HEK293 (cell line): Measurements from ENCODE around the gene CCDC175.

ENCODE experiments used
- FEZF1 ChIP-seq: fragments of 450-650 bp; formaldehyde crosslinking; IDR thresholded peaks from 2 replicates; pipeline ENCODE4 v1.5.1; 2016; ENCODE audit warnings: missing biosample characterization, missing genetic modification characterization
- GFI1B ChIP-seq: fragments of 450-650 bp; formaldehyde crosslinking; IDR thresholded peaks from 2 replicates; pipeline ENCODE4 v1.5.1; 2016; ENCODE audit warnings: missing biosample characterization, missing genetic modification characterization
- GLIS1 ChIP-seq: fragments of 450-650 bp; formaldehyde crosslinking; IDR thresholded peaks from 2 replicates; pipeline ENCODE4 v1.5.1; 2016; ENCODE audit warnings: missing biosample characterization, missing genetic modification characterization
- INSM2 ChIP-seq: fragments of 450-650 bp; formaldehyde crosslinking; IDR thresholded peaks from 2 replicates; pipeline ENCODE4 v1.5.1; 2016; ENCODE audit warnings: missing biosample characterization, missing genetic modification characterization
- OSR2 ChIP-seq: fragments of 450-650 bp; formaldehyde crosslinking; IDR thresholded peaks from 2 replicates; pipeline ENCODE4 v1.5.1; 2016; ENCODE audit warnings: missing biosample characterization, missing genetic modification characterization
- OVOL3 ChIP-seq: fragments of 450-650 bp; formaldehyde crosslinking; IDR thresholded peaks from 2 replicates; pipeline ENCODE4 v1.5.1; 2016; ENCODE audit warnings: missing biosample characterization, missing genetic modification characterization
- PRDM1 ChIP-seq: fragments of 450-650 bp; formaldehyde crosslinking; IDR thresholded peaks from 2 replicates; pipeline ENCODE4; 2016; ENCODE audit warnings: missing biosample characterization, missing genetic modification characterization
- PRDM2 ChIP-seq: fragments of 450-650 bp; formaldehyde crosslinking; IDR thresholded peaks from 2 replicates; pipeline ENCODE4 v1.5.1; 2016; ENCODE audit warnings: missing biosample characterization, missing genetic modification characterization, borderline replicate concordance
- PRDM6 ChIP-seq: fragments of 450-650 bp; formaldehyde crosslinking; IDR thresholded peaks from 2 replicates; pipeline ENCODE4 v1.5.1; 2017; ENCODE audit warnings: missing biosample characterization, missing genetic modification characterization
- WT1 ChIP-seq: fragments of 450-650 bp; formaldehyde crosslinking; IDR thresholded peaks from 2 replicates; pipeline ENCODE4 v1.5.1; 2016; ENCODE audit warnings: missing biosample characterization, missing genetic modification characterization
- ZBTB17 ChIP-seq: fragments of 450-650 bp; formaldehyde crosslinking; IDR thresholded peaks from 2 replicates; pipeline ENCODE4 v1.5.1; 2016; ENCODE audit warnings: missing biosample characterization, missing genetic modification characterization
- ZBTB21 ChIP-seq: fragments of 450-650 bp; formaldehyde crosslinking; IDR thresholded peaks from 2 replicates; pipeline ENCODE4 v1.5.1; 2017; ENCODE audit warnings: missing biosample characterization, missing genetic modification characterization
- ZBTB44 ChIP-seq: fragments of 450-650 bp; IDR thresholded peaks from 2 replicates; pipeline ENCODE4 v1.5.1; 2018; ENCODE audit warnings: missing biosample characterization, mild to moderate bottlenecking, missing genetic modification characterization
- ZNF169 ChIP-seq: fragments of 450-650 bp; formaldehyde crosslinking; IDR thresholded peaks from 2 replicates; pipeline ENCODE4 v1.5.1; 2016; ENCODE audit warnings: missing biosample characterization, missing genetic modification characterization
- ZNF211 ChIP-seq: fragments of 450-650 bp; formaldehyde crosslinking; IDR thresholded peaks from 2 replicates; pipeline ENCODE4 v1.5.1; 2016; ENCODE audit warnings: low read depth, missing biosample characterization, missing genetic modification characterization
- ZNF239 ChIP-seq: fragments of 450-650 bp; formaldehyde crosslinking; IDR thresholded peaks from 2 replicates; pipeline ENCODE4 v1.5.1; 2016; ENCODE audit warnings: missing biosample characterization, missing genetic modification characterization
- ZNF426 ChIP-seq: fragments of 450-650 bp; formaldehyde crosslinking; IDR thresholded peaks from 2 replicates; pipeline ENCODE4 v1.5.1; 2017; ENCODE audit warnings: missing biosample characterization, missing genetic modification characterization, mild to moderate bottlenecking, inconsistent platforms, moderate library complexity
- ZNF585B ChIP-seq: fragments of 450-650 bp; formaldehyde crosslinking; IDR thresholded peaks from 2 replicates; pipeline ENCODE4 v1.5.1; 2016; ENCODE audit warnings: missing biosample characterization, missing genetic modification characterization
- ZNF768 ChIP-seq: fragments of 450-650 bp; formaldehyde crosslinking; IDR thresholded peaks from 2 replicates; pipeline ENCODE4 v1.5.1; 2018; ENCODE audit warnings: missing biosample characterization, mild to moderate bottlenecking, missing genetic modification characterization
- ZSCAN5A ChIP-seq: fragments of 450-650 bp; formaldehyde crosslinking; IDR thresholded peaks from 2 replicates; pipeline ENCODE4 v1.5.1; 2016; ENCODE audit warnings: missing biosample characterization, missing genetic modification characterization

Gene CCDC175

GRCh38 chr14:59482541-59483331, 93.9 kb downstream of the CCDC175 start (continued):
- TF ChIP-seq PRDM2 (no peak), OSR2 (tag by site-specific recombination) (peak; percentile 79; the same call in 1 of the 2 replicates), ZBTB17 (no peak), ZNF239 (tag by site-specific recombination) (no peak), ZNF211 (tag by site-specific recombination) (no peak), WT1 (tag by site-specific recombination) (no peak), ZNF768 (0 out of 2 replicates have a peak, but pooled peaks have one; percentile 28), ZNF426 (no peak), INSM2 (tag by site-specific recombination) (no peak), PRDM6 (tag by site-specific recombination) (peak; percentile 50; the same call in 1 of the 2 replicates), GFI1B (tag by site-specific recombination) (no peak), ZSCAN5A (tag by site-specific recombination) (no peak), OVOL3 (no peak), ZNF169 (tag by site-specific recombination) (no peak), PRDM1 (no peak), ZBTB21 (tag by site-specific recombination) (no peak), ZNF585B (tag by site-specific recombination) (no peak), FEZF1 (tag by site-specific recombination) (0 out of 2 replicates have a peak, but pooled peaks have one; percentile 20), GLIS1 (tag by site-specific recombination) (peak; percentile 63), ZBTB44 (tag by site-specific recombination) (no peak)
